ENCODE data around the gene SEMA4D.

- no peak for TF ChIP-seq EZH2 (IDR thresholded peaks at IDR 0.05; ENCODE audit: borderline replicate concordance, insufficient read depth, low read length, poor library complexity, severe bottlenecking)
- no peak for TF ChIP-seq REST (IDR thresholded peaks at IDR 0.05; ENCODE audit: borderline replicate concordance)
- no peak for TF ChIP-seq EP300 (conservative IDR thresholded peaks at IDR 0.05; ENCODE audit: poor library complexity, severe bottlenecking)
- no peak for TF ChIP-seq POLR2AphosphoS5 (IDR thresholded peaks at IDR 0.05)
- no peak for TF ChIP-seq CTCF (IDR thresholded peaks at IDR 0.05; ENCODE audit: poor library complexity, severe bottlenecking)
- no peak for TF ChIP-seq RAD21 (conservative IDR thresholded peaks at IDR 0.05)
- no peak for TF ChIP-seq MXI1 (conservative IDR thresholded peaks at IDR 0.05; ENCODE audit: poor library complexity, severe bottlenecking)
- TF ChIP-seq TAF1 (IDR thresholded peaks at IDR 0.05; ENCODE audit: low read depth) = no peak
- TF ChIP-seq SMC3 (conservative IDR thresholded peaks at IDR 0.05; ENCODE audit: poor library complexity) = no peak
Measured at GRCh38 chr9:89536145-89536574, 38.2 kb upstream of the SEMA4D start.
